Sigmoid colon (tissue), 4 donors: ENCODE results near the gene ARF1.

Experiments
- CTCF ChIP-seq, 4 experiments: fragments of 450-650 bp in 3 of 4; fragments of 200-600 bp in 1 of 4; IDR thresholded peaks; one replicate each; pipeline ENCODE4 v1.5.1; 2016 to 2019; ENCODE audit warnings: antibody characterized with exemption in 4 of 4, mild to moderate bottlenecking in 3 of 4, moderate library complexity in 2 of 4
- EP300 ChIP-seq, 4 donors: sonication (generic); formaldehyde crosslinking; IDR thresholded peaks; one replicate each; pipeline ENCODE4 v1.6.1; 2017; ENCODE audit warnings: antibody characterized with exemption in 4 of 4
- POLR2AphosphoS5 ChIP-seq, 4 donors: sonication (generic); formaldehyde crosslinking; IDR thresholded peaks; one replicate each; pipeline ENCODE4 v1.6.1; 2017; ENCODE audit warnings: antibody characterized with exemption in 4 of 4

- TF ChIP-seq EP300 (IDR thresholded peaks at IDR 0.05) (no peak), CTCF (IDR thresholded peaks at IDR 0.05) (no peak), POLR2AphosphoS5 (IDR thresholded peaks at IDR 0.05) (no peak)
Measured at GRCh38 chr1:228120351-228120750, 37.8 kb downstream of the ARF1 start.
